Transverse colon (tissue), 4 donors: ENCODE data around the gene IDS. TPM values are rescaled to one million over a fixed set of nuclear protein-coding genes. Genes with fewer than 3 reads are reported as not detected.

Experiments
- DNase-seq: peaks from one replicate; pipeline ENCODE4 v3.0.0-alpha.2; 2019
- H3K27ac ChIP-seq, 4 donors: fragments of 200-600 bp; sonication (generic); 2 replicates each; pipeline ENCODE4 v1.5.1; 2016 to 2018; ENCODE audit warnings: inconsistent platforms in 4 of 4
- H3K27me3 ChIP-seq: fragments of 200-600 bp; sonication (generic); 2 replicates; pipeline ENCODE4 v1.5.1; 2017; ENCODE audit warnings: inconsistent platforms
- H3K36me3 ChIP-seq, 4 donors: fragments of 200-600 bp; sonication (generic); 2 replicates each; pipeline ENCODE4 v1.5.1; 2017 to 2019; ENCODE audit warnings: inconsistent platforms in 4 of 4
- H3K4me1 ChIP-seq, 4 donors: fragments of 200-600 bp; sonication (generic); 2 replicates each; pipeline ENCODE4 v1.5.1; 2017 to 2020; ENCODE audit warnings: inconsistent platforms in 4 of 4
- H3K4me3 ChIP-seq, 4 donors: fragments of 200-600 bp; sonication (generic); 1 replicate in 1 of 4; 2 replicates in 3 of 4; pipeline versions ENCODE4 v1.5.1 to v1.6.1; 2017 to 2019; ENCODE audit warnings: inconsistent platforms in 4 of 4
- H3K9me3 ChIP-seq, 2 donors: fragments of 200-600 bp; sonication (generic); 2 replicates each; pipeline ENCODE4 v1.5.1; 2017 to 2019; ENCODE audit warnings: inconsistent platforms in 2 of 2
- EP300 ChIP-seq: sonication (generic); formaldehyde crosslinking; IDR thresholded peaks from one replicate; pipeline ENCODE4 v1.6.1; 2017; ENCODE audit warnings: antibody characterized with exemption, low read depth
- POLR2A ChIP-seq: fragments of 450-650 bp; IDR thresholded peaks from one replicate; pipeline ENCODE4 v1.6.1; 2016; ENCODE audit warnings: antibody characterized with exemption, mild to moderate bottlenecking, moderate library complexity
- POLR2AphosphoS5 ChIP-seq, 3 donors: sonication (generic); formaldehyde crosslinking; IDR thresholded peaks; one replicate each; pipeline ENCODE4 v1.6.1; 2016; ENCODE audit warnings: antibody characterized with exemption in 3 of 3
- WGBS, 2 donors: methylation state at CpG; one replicate each; pipeline ENCODE4 v1.1.5; 2018; ENCODE audit warnings: low coverage in 1 of 2; 5-methylcytosine and 5-hydroxymethylcytosine counted together
- in situ Hi-C, 4 donors: fragments of 200-750 bp; cut with MboI; loops; one replicate each; pipeline versions ENCODE4 v1.15.0 to v1.15.1; 2017; ENCODE audit warnings: low sequenced_read_pairs in 3 of 4, low pct_ligation_motif_present in 1 of 4, low pct_unique_long_range_greater_than_20kb in 1 of 4
- intact Hi-C: fragments of 100-400 bp; cut with DNase I; formaldehyde crosslinking; loops from one replicate; pipeline ENCODE4 v1.15.1; 2023; ENCODE audit warnings: low total_unique reads
- total RNA-seq, 4 donors: library from RNA; depleted of rRNA; stranded (reverse); fragments of >200 nt; gene quantifications; one replicate each; pipeline ENCODE4 v1.1.0, GENCODE V29; 2016
- TF ChIP-seq, protein P1 (sequence below), 5 experiments: fragments of 200-600 bp in 3 of 5; fragments of 450-650 bp in 2 of 5; sonication (generic) in 3 of 5; IDR thresholded peaks; 1 replicate in 2 of 5; 2 replicates in 3 of 5; pipeline ENCODE4 v1.5.1; 2016 to 2017; ENCODE audit warnings: antibody characterized with exemption in 5 of 5, inconsistent platforms in 3 of 5, mild to moderate bottlenecking in 2 of 5, moderate library complexity in 1 of 5

The IDS gene
- total RNA-seq, 4 donors from 2014 or later = 52.5 to 137 (median 59.2) TPM

DNA sequence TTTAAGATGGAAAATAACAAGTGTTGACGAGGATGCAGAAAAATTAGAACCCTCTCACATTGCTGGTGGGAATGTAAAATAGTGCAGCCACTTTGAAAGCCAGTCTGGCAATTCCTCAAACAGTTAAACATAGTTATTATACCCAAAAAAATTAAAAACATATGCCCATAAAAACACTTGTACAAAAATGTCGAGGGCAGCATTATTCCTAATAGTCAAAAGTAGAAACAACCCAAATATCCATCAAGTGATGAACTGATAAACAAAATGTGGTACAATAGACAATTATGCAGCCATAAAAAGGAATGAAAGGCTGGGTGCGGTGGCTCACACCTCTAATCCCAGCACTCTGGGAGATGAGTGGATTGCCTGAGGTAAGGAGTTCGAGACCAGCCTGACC is 6.3 kb downstream of the IDS start:
- intact Hi-C loops (no loop called here), in situ Hi-C loops (loop anchor here in 1 of 4 donors (25.0 kb wide), 1 partner anchor 1586 kb away; the partner anchor contains the start of gene FMR1)
- Histone ChIP-seq H3K4me3 (no peak overlapping the region), H3K27ac (no peak overlapping the region), H3K9me3 (no peaks in the 10 kb centered on the region), H3K36me3 (peaks cover 0 to 13% (median 0%) of the 10 kb centered on the region in 4 donors), H3K4me1 (peaks cover 0 to 7% (median 0%) of the 10 kb centered on the region in 4 donors), H3K27me3 (no peaks in the 10 kb centered on the region)
- DNase-seq = no peak
- 80 to 83% methylated on average over 1 to 4 of the region's 4 CpGs for WGBS, 2 donors
- TF ChIP-seq POLR2A = no peak
- no peak for TF ChIP-seq EP300
- TF ChIP-seq POLR2AphosphoS5 (IDR thresholded peaks at IDR 0.05) = no peak
- TF ChIP-seq, protein P1, sequence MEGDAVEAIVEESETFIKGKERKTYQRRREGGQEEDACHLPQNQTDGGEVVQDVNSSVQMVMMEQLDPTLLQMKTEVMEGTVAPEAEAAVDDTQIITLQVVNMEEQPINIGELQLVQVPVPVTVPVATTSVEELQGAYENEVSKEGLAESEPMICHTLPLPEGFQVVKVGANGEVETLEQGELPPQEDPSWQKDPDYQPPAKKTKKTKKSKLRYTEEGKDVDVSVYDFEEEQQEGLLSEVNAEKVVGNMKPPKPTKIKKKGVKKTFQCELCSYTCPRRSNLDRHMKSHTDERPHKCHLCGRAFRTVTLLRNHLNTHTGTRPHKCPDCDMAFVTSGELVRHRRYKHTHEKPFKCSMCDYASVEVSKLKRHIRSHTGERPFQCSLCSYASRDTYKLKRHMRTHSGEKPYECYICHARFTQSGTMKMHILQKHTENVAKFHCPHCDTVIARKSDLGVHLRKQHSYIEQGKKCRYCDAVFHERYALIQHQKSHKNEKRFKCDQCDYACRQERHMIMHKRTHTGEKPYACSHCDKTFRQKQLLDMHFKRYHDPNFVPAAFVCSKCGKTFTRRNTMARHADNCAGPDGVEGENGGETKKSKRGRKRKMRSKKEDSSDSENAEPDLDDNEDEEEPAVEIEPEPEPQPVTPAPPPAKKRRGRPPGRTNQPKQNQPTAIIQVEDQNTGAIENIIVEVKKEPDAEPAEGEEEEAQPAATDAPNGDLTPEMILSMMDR (IDR thresholded peaks at IDR 0.05) = no peak

- DNase-seq = no peak
- no peak overlapping the region for H3K4me3 ChIP-seq
- intact Hi-C loops (no loop called here), in situ Hi-C loops (loop anchor here in 1 of 4 donors (25.0 kb wide), 1 partner anchor 1585 kb away; the partner anchor contains the start of gene FMR1)
- WGBS, 2 donors = 82% methylated on average over 2 of the region's 2 CpGs; no CpG with 5 or more reads in 1 of the 2 donors
- no peaks in the 10 kb centered on the region for H3K9me3 ChIP-seq
- peaks cover 0 to 12% (median 7%) of the 10 kb centered on the region in 4 donors for H3K4me1 ChIP-seq
- TF ChIP-seq, protein P1 (IDR thresholded peaks at IDR 0.05) = no peak
- TF ChIP-seq POLR2A (no peak), EP300 (no peak), POLR2AphosphoS5 (IDR thresholded peaks at IDR 0.05) (no peak)
- peaks cover 0 to 13% (median 0%) of the 10 kb centered on the region in 4 donors for H3K36me3 ChIP-seq
- H3K27me3 ChIP-seq = no peaks in the 10 kb centered on the region
- no peak overlapping the region for H3K27ac ChIP-seq
Measured at GRCh38 chrX:149497626-149498025, 7.5 kb downstream of the IDS start.

- WGBS, 2 donors = 33% methylated on average over 1 of the region's 1 CpG; no CpG with 5 or more reads in 1 of the 2 donors
- Histone ChIP-seq H3K4me1 (peaks cover 0 to 17% (median 8%) of the 10 kb centered on the region in 4 donors), H3K27me3 (no peaks in the 10 kb centered on the region), H3K27ac (no peak overlapping the region), H3K4me3 (no peak overlapping the region), H3K9me3 (no peaks in the 10 kb centered on the region), H3K36me3 (peaks cover 0 to 13% (median 0%) of the 10 kb centered on the region in 4 donors)
- TF ChIP-seq, protein P1 (IDR thresholded peaks at IDR 0.05) = no peak
- TF ChIP-seq EP300 (no peak), POLR2A (no peak), POLR2AphosphoS5 (IDR thresholded peaks at IDR 0.05) (no peak)
- in situ Hi-C loops (loop anchor here in 1 of 4 donors (25.0 kb wide), 1 partner anchor 1585 kb away; the partner anchor contains the start of gene FMR1), intact Hi-C loops (no loop called here)
- no peak for DNase-seq
Measured at GRCh38 chrX:149497054-149497453, 8.1 kb downstream of the IDS start.

- Histone ChIP-seq H3K27me3 (no peaks in the 10 kb centered on the region), H3K36me3 (peaks cover 0 to 13% (median 0%) of the 10 kb centered on the region in 4 donors), H3K4me3 (no peak overlapping the region), H3K27ac (no peak overlapping the region), H3K4me1 (peaks cover 0 to 17% (median 8%) of the 10 kb centered on the region in 4 donors), H3K9me3 (no peaks in the 10 kb centered on the region)
- TF ChIP-seq, protein P1 (IDR thresholded peaks at IDR 0.05) = no peak
- TF ChIP-seq POLR2AphosphoS5 (IDR thresholded peaks at IDR 0.05) = no peak
- TF ChIP-seq EP300 = no peak
- TF ChIP-seq POLR2A = no peak
- no peak for DNase-seq
- WGBS, 2 donors = 76% methylated on average over 5 of the region's 5 CpGs; no CpG with 5 or more reads in 1 of the 2 donors
- intact Hi-C loops (no loop called here), in situ Hi-C loops (loop anchor here in 1 of 4 donors (25.0 kb wide), 1 partner anchor 1583 kb away; the partner anchor contains the start of gene FMR1)
Measured at GRCh38 chrX:149495573-149496071, 9.5 kb downstream of the IDS start.
